ENCODE measurements around the gene EP300. TPM values are rescaled to one million over a fixed set of nuclear protein-coding genes. Genes with fewer than 3 reads are reported as not detected.

Gene EP300
- total RNA-seq, 1 donor from 2014 or later: 30.0 TPM

GRCh38 chr22:41197038-41197972 is 104.9 kb downstream of the EP300 start:
- DNase-seq (ENCODE audit: low read depth): no peak
- peak overlapping the region; percentile 69 for H3K4me3 ChIP-seq (ENCODE audit: low read depth, low read length)
- TF ChIP-seq, protein P1, sequence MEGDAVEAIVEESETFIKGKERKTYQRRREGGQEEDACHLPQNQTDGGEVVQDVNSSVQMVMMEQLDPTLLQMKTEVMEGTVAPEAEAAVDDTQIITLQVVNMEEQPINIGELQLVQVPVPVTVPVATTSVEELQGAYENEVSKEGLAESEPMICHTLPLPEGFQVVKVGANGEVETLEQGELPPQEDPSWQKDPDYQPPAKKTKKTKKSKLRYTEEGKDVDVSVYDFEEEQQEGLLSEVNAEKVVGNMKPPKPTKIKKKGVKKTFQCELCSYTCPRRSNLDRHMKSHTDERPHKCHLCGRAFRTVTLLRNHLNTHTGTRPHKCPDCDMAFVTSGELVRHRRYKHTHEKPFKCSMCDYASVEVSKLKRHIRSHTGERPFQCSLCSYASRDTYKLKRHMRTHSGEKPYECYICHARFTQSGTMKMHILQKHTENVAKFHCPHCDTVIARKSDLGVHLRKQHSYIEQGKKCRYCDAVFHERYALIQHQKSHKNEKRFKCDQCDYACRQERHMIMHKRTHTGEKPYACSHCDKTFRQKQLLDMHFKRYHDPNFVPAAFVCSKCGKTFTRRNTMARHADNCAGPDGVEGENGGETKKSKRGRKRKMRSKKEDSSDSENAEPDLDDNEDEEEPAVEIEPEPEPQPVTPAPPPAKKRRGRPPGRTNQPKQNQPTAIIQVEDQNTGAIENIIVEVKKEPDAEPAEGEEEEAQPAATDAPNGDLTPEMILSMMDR (conservative IDR thresholded peaks at IDR 0.05; ENCODE audit: low read depth, low read length): no peak

DNA sequence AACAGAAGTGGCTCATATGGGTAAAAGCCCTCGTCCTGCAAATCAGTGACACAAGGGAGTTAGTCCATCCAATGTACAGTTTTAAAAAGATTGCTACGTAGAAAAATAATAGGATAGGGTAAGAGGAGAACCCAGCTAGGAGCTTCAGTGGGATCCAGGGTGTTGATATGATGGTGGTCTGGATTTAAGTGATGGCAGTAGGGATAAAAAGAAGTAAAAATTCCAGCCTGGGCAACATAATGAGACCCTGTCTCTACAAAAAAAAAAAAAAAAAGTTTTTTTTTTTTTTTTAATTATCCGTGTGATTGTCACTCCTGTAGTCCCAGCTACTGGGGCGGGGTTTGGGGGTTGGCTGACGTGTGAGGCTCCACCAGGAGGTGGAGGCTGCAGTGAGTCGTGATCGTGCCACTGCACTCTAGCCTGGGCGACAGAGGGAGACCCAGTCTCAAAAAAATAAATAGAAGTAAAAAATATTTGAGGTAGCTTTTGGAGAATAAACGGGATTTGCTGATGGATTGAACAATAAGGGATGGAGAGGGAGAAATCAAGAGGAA is 105.7 kb downstream of the EP300 start:
- TF ChIP-seq, protein P1 (conservative IDR thresholded peaks at IDR 0.05; ENCODE audit: low read depth, low read length): no peak
- peak overlapping the region; percentile 69 for H3K4me3 ChIP-seq (ENCODE audit: low read depth, low read length)
- no peak for DNase-seq (ENCODE audit: low read depth)

- no peak overlapping the region for H3K4me3 ChIP-seq (ENCODE audit: low read depth, low read length)
- DNase-seq (ENCODE audit: low read depth): no peak
- TF ChIP-seq, protein P1 (conservative IDR thresholded peaks at IDR 0.05; ENCODE audit: low read depth, low read length): no peak
Measured at GRCh38 chr22:41201141-41201540, 108.7 kb downstream of the EP300 start.

- H3K4me3 ChIP-seq (ENCODE audit: low read depth, low read length): no peak overlapping the region
- TF ChIP-seq, protein P1 (conservative IDR thresholded peaks at IDR 0.05; ENCODE audit: low read depth, low read length): no peak
- no peak for DNase-seq (ENCODE audit: low read depth)
Measured at GRCh38 chr22:41203118-41203517, 110.7 kb downstream of the EP300 start.

DNA sequence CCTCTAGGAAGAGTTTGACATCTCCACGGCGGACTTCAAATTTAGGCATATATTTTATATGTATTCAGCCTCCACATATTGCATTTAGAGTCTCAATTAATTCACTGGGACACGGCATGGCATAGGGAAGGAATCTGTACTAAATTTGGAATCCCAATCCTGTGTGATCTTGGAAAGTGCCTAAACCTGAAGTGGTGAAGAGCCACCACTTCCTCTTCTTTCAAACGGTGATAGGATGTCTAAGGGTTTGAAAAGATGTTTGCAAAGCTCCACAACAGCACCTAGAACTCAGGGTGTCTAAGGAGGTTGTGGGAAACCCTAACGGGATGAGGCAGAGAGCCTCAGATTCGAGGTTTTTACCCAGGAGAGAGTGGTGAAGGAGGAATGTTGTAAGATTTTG is 111.7 kb downstream of the EP300 start:
- TF ChIP-seq, protein P1 (conservative IDR thresholded peaks at IDR 0.05; ENCODE audit: low read depth, low read length): no peak
- DNase-seq (ENCODE audit: low read depth): no peak
- no peak overlapping the region for H3K4me3 ChIP-seq (ENCODE audit: low read depth, low read length)

GRCh38 chr22:41204992-41205900 is 112.9 kb downstream of the EP300 start, which contains the start of gene L3MBTL2:
TSS of gene L3MBTL2 (plus strand) at chr22:41205312. CDS start at chr22:41205363, 51 bp downstream.
- DNase-seq (ENCODE audit: low read depth): peak; percentile 52
- H3K4me3 ChIP-seq (ENCODE audit: low read depth, low read length): peak within 1 kb of the TSS; percentile 98
- TF ChIP-seq, protein P1 (conservative IDR thresholded peaks at IDR 0.05; ENCODE audit: low read depth, low read length): no peak
